Right ventricle myocardium superior (tissue), 1 donor: ENCODE data around the gene MNT. TPM values are rescaled to one million over a fixed set of nuclear protein-coding genes. Genes with fewer than 3 reads are reported as not detected.

Source experiments
- ATAC-seq: fragments of 200-7000 bp; cut with Tn5 transposase; one replicate; pipeline ENCODE4 v1.9.1; 2020; ENCODE audit warnings: mild to moderate bottlenecking; ENCODE audit not compliant: poor library complexity
- DNase-seq: peaks from one replicate; pipeline ENCODE4 v3.0.0-alpha.2; 2020
- intact Hi-C: fragments of 100-400 bp; cut with DNase I; formaldehyde crosslinking; loops from one replicate; pipeline ENCODE4 v1.11.2; 2022
- total RNA-seq: library from RNA; stranded (reverse); fragmentation: NEBNext Ultra II Directional; extraction: Animal tissue kit (Norgen Biotek cat#: 25700); gene quantifications from one replicate; pipeline ENCODE4 v1.2.1, GENCODE V29; 2021
- donor health status: DM: no; HTN: yes; CAD: no; lungs with severe emphysema.

The MNT gene
- total RNA-seq, 1 donor from 2014 or later = 10.1 TPM

DNA sequence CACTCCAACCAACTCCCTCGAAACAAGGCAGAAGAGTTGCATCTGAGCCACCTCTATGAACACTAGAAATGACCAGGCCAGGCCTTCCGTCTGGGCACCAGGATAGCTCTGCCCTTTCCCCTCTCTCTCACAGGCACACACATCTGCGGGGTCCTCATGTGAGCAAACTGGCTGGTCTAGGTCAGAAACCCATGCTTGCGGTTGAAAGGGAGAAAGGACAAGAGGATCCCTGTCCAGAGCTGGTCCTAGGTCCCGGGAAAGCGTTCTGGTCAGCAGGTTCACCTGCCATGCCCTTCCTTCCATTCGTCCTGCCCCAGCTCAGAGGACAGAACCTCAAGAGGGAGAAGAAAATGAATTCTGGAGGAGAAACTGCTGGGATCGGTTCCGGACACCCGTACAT lies 2.7 kb downstream of the MNT start:
- intact Hi-C loops = no loop called here
- no peak for ATAC-seq
- DNase-seq = no peak

DNA sequence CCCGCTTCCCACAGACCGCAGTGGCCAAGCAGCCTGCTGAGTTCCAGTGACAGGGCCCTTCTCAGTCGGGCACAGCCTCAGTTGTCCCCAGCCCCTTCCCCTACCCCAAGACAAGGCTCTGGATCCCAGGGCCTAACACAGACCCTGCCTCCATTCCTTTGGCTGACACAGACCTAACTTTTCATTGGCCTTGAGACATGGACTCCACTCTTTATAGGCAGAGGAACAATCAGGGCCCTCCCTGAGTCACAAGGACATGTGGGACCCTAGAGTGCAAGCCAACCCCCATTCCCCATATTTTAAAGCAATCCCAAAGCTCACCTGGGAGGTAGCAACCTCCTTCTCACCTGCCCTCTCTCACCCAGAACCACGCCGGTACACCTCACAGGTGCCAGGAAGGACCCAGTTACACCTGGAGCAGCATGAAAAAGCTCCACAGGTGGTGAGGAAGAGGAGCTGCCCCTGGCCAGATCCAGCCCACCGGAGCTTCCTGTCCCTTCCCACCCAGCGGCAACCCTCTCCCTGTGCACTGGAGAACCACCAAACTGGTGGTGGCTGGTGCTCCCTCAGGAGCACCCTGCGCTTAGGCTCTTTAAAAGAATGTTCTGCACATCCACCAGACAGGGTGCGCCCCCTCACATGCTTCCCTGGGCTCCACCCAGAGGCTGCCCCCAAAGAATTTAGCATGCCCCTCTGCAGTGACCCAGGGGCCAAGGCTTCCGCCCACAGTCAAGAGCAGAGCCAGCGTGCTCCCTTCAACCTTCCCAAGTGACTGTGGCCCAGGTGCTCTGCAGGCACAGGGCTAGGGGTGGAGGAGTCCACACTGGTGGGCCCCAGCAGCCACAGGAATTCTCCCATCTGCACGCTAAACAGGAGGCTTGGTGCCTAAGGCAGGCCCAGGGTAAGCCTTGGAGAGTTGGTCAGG lies 3.4 kb downstream of the MNT start:
- DNase-seq = peak; percentile 35
- intact Hi-C loops = no loop called here
- no peak for ATAC-seq

DNA sequence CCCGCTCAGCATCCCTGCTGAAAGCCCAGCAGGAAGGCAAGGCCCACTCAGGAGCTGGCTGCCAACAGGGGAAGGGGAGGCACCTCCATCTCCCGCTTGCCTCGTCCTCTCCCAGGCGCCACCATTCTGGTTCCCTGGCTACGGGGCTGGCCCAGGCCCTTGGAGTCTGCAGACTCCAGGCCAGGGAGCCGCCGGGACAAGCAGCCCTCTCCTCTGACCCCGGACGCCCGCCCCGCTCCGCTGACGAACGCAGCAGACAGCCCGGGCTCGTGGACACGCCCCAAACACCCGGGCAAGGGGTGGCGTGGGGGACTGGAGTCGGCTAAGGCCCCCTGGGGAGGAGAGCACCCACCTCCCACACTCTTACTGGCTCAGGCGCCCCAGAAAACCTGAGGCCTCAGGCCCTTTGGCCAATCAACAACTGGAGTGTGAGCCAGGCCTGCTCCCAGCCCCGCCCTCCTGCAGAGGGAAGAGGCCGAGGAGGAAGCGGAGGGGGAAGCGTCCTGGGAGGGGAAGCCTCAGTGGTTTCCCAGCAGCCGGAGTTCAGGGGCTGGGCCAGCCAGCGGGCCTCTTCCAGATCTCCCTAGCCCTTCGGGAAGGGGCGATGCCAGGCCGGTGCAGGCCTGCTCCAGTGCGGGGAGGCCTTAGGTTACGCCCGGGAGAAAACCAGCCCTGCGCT lies 4.2 kb downstream of the MNT start:
- ATAC-seq = peak; percentile 26
- intact Hi-C loops = no loop called here
- peak; percentile 96 for DNase-seq

DNA sequence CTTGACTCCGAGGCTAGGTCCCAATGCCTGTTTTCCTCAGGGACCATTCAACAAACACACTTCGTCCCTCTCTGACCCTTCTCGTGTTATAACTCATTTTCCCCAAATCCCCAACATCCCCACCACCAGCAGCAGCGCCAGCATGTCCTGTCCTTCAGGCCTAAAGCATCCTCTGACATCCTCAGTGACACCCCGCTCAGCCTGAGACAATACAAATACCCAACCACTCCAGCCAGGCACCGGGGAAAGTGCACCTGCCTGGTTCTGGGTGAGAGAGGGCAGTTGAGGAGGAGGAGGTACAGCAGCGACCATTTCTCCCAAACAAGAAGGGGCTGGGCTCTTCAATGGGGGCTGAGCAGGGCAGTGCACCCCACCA lies 4.7 kb downstream of the MNT start:
- ATAC-seq (no peak), DNase-seq (no peak)
- intact Hi-C loops = no loop called here

DNA sequence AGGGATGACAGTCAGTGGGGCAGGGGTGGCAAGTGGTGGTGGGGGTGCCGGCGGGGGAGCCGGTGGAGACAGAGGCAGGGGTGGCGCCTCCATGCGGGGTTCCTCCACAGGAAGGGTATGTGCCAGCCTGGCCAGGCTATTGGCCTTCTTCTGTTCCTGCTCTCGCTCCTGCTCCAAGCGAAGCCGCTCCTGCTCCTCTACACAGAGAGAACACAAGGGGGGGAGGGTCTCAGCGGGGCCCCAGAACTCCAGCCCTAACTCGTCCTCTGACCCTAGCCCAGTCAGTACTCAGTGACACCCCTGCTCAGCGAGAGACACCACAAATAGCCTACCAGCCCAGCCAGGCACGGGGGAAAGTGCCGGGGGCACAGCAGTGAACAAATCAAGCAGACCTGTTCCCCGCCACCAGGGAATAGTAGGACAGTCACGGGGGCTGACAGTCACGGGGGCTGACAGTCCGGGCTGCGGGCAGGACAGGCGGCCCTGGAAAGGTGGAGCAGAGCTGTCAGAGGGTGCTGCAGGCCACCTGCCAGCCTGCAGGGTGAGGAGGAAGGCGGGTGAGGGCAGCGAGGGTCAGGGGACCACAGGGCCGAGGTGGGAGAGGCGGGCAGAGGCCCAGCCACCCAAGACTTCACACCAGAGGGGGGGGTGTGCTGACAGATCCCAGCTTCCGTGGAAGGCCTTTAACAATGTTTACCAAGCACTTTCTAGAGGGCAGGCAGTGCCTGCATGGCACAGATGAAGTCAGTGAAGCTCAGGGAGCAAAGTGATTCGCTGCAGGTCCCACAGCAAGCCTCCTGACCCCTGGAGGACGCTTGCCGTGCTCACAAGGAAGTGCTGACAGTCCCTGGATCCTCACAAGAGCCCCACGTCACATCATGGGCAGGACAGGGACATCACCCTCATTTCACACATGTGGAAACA lies 5.3 kb downstream of the MNT start:
- intact Hi-C loops = no loop called here
- peak; percentile 56 for DNase-seq

DNA sequence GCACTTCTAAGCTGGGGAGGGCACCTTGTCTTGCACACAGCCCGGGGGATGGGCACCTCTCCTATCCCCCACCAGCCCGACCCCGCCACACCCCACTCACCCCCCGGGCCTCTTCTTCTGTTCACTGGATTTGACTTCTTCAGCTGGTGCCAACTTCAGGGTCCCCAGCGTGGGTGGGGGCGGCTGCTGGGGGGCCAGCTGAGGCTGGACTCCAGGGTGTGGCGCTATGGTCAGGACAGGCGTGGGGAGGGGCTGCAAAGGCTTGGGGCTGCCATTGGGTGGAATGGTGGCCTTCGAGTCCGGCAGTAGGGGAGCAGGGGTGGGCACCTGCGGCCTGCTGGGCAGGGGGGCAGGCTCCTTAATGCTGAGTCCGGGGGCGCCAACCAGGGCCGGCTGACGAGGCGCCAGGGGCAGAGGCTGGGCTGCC lies 6.1 kb downstream of the MNT start:
- DNase-seq = peak; percentile 42
- intact Hi-C loops = no loop called here
- no peak for ATAC-seq

More for the DNA sequence above, 5.3 kb downstream of the MNT start:
- no peak for ATAC-seq

DNA sequence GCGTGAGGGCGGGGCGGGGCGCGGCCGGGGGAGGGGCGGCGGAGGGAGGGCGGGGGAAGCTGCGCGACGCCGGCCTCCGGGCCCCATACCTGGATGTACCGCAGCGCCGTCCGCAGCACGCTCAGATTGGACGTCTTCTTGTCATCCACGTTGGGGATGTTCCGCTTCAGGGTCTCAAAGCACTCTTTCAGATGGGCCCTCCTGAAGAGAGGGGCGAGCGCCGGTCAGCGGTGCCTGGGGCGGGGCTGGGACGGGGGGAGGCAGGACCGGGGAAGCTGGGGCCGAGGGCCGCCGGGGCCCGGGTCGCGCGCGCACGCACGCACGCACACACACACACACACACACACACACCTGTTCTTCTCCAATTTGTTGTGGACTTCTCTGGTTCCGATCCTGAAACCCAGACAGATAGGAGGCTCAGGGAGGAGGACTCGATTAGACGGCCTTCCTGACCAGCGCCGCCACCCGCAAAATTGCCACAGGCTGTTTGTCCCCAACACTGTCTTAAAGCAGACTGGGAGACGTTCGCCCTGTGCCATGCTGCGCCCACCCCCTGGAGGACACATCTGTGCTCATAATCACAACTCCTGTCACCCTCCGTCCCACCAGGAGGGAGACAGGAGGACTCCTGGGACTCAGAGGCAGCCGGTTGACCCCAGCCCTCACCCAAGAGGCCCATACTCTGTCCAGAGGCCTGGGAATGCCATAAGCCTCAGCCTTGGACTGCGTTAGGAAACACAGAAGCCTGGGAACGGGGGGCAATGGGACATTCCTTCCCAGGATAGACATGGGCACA lies 6.7 kb downstream of the MNT start:
- intact Hi-C loops = no loop called here
- DNase-seq = peak; percentile 53
- no peak for ATAC-seq

DNA sequence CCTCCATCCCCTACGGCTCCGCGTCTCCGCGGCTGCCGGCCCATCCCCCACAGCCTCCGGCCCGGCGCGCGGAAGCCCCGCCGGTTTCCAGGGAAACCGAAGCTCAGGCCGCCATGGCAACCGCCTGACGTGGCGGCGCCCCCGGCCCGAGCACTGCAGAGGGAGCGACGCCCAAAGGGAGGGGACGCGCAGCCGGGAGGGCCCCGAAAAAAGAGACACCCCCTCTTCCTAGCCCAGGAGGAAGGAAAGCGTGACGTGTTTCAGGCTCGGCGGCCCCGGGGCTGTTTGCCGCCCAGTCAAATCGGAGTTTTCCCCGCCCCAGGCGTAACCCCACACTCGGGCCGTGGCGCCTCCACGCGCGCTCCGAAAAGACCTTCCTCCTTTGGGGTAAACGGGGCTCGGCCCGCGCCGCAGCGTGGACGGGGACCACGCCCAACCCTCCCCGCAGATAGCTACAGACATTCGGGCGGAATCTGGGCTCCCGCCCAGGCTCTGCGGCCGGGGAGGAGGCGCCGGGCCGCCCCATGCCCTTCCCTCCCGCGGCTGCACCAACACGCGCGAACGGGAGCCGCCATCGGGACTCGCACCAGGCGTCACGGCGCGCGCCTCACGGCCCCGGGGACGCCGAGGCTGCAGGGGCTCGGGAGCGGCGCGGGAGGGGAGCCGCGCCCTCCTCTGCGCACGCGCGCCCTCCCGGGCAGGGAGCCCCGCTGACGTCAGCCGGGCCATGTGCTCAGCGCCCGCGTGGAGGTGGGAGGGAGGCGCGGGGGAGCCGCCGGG lies 7.5 kb downstream of the MNT start:
- peak; percentile 68 for ATAC-seq
- intact Hi-C loops = no loop called here
- peak; percentile 94 for DNase-seq

DNA sequence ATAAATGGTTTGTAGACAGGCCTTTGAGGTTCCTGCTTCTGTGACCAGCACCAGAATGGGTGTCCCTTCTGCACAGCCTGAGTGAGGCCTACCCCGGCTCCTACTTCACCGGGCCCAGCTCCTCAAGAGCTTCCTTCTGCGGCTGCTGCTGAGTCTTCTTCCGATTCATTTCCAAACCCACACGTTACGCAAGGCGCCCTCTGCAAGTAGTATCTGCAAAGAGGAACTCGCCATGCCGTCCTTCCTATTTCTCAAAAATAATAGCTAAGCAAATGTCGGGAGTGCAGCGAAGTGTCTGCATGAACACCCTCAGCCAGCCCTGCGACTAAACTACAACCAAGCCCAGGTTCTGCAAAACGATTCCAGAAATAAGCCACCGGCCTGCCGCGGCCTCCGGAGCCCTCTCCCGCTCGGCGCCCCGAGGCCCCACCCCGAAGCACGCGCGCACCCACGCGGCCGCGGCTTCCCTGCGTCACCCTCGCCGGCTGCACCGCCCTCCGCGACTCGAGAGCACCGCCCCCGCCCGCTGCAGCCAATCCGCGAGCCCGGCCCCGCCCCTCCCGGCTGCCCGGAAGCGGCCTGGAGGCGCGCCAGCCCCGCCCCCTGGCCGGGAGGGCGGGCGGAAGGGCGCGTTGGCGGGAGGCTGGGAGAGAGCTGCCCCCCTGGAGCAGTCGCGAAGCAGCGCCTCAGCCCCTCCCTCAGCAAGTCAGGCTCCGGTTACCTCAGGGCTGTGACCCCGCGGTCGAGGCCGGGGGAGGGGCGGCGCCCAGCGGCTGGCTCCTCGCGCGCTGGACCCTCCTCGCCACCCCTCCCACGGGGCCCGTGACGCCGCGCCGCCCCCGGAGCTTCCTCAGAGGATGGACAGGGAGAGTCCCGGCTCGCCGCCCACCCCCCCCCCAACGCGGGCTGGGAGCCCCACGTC lies 8.3 kb downstream of the MNT start:
- intact Hi-C loops = no loop called here
- ATAC-seq (peak; percentile 76), DNase-seq (peak; percentile 98)

DNA sequence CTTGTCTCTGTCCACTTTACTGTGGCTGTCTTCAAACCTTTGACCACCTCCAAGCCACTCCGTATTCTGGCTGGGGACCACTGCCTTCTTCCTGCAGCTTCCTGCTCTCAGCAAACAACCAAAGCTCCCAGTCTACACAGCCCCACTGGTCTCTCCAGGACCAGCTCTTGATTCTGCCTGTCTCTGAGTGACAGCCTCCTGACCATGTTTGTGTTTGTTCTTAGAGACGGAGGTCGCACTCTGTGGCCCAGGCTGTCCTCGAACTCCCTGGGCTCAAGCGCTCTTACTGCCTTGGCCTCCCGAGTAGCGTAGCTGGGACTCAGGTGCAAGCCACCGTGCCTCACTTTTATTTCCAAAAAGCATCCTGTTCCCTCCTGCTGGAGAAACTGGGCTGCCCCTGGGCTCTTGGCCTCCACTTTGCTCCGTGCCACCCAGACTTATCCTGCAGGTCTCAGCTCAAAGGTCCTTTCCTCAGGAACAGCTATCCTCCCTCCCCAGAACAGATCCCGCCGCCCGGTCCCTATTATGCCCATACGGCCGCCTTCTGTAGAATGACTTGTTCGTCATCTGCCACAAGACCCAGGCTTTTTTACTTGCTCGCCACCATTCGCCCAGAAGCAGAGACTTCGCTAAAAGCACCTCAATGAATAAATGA lies 9.1 kb downstream of the MNT start:
- ATAC-seq (no peak), DNase-seq (no peak)
- intact Hi-C loops = no loop called here

DNA sequence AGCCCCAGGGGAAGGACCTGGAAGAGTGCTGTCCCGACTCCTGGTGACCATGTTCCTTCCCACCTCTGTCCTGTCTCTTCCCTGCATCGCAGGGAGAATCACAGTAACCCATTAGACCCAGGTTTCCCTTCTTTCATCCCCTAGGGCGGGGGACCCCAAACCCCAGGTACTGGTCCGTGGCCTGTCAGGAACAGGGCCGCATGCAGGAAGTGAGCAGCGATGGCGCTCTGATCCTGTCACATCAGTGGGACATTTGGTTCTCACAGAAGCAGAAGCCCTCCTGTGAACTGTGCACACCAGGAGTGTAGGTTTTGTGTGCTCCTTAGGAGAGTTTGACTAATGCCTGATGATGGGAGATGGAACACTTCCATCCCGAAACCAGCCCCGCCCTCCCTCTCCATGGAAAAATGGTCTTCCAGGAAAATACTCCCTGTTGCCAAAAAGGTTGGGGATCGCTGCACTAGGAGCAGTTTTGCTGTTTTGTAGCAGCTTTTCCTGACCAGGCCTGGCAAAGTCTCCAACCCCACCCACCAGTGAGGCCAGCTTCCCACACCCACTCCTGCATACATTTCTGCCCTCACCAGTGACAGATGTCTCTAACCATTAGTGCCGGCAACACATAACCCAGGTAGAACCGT lies 10.5 kb downstream of the MNT start:
- intact Hi-C loops = no loop called here
- ATAC-seq (no peak), DNase-seq (no peak)

DNA sequence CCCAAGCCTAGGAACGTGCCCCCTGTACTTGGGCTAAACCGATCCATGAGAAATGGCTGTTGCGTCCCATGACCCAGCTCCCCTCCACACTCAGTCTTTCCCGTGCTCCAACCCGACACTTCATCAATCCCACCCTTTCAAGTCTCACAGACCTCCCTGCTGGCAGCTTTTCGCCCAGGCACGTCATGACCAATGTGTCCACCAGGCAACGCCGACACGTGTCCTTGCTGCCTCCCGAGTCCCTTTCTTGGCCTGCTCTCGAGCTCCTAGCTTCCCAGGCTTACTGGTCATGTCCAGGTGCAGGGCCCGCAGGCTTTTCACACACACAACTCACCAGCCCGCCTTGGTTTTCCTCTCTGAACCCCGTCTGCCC lies 12.2 kb downstream of the MNT start:
- intact Hi-C loops = no loop called here
- DNase-seq (no peak), ATAC-seq (no peak)

DNA sequence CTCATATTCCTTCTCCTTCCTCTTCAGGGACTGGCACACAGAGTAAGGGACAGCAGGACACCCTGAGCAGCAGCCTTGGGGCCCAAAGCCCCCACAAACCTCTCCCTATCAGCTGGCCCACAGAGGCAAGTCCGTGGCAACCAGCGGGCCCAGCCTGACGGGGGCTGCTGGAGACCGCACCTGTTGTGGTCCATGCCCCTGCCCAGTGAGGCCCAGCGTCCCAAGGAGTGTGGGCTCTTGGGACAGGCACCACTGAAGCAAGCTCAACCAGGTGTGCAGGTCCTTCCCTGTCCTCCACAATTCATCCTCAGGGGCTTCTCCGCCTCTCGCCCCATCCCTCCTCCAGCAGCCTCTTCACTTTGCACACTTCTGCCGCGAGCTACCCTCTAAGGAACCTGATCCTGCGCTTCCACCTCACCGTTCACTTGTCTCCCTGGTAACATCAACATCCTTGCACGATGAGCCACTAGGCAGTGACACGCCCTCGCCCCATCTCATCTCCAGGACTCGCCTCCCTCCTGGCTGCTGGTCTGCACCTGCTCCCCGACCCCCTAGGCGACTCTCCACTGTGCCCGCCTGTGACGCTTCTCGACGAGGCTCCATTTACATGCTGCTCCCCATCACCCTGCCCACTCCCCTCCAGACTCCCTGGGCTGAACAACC lies 12.7 kb downstream of the MNT start:
- ATAC-seq = no peak
- intact Hi-C loops = no loop called here
- DNase-seq = no peak

DNA sequence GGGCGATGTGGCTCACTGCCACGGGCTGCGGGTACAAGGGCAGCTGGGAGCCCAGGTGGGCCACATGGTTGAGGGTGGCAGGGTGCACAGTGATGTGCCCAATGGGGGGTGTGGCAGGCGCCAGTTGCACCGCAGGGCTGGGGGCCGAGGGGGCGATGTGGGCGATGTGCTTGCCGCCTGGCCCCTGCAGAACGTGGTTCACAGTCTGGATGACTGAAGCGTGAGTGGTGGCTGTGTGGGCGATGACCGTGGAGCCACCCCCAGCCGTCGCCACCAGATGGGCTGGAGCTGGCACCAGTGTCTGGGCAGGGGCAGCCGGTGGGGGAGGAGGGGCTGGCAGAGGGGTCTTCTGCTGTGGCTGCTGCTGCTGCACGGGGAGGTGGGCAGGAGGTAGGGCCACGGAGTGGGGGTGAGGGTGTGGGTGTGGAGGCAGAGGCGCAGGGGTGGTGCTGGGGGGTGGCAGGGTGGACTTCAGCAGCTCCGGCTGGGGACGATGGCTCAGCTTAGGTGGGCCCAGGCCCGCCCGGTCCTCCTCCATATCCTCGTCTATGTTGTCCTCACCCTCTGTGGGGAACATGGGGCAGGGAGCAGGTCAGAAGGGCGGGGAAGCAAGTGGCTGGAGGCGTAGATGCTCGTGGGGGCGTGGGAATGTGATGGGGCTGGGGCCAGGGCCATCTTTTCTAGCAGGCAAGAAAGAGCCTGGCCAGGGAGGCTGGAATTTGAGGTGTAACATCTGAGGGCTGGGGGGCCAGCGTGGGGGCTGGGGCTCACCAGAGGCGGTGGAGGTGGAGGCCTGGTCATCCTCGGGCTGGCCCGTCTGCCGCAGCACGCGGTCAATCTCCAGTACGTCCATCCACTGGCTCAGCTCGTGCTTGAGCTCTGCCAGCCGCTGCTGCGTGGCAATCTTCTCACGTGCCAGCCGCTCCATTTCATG lies 13.5 kb downstream of the MNT start:
- ATAC-seq (no peak), DNase-seq (no peak)
- intact Hi-C loops = no loop called here
